Stimulated activated naive CD8-positive, alpha-beta T cell treated with anti-CD3 and anti-CD28 coated beads, Interleukin-15, Interleukin-2, amounts not matched to agents 100 ng/mL and 50 ng/mL, for 24 hours (primary cell): ENCODE measurements around the gene COL15A1.

ENCODE experiments used
- H3K27ac Mint-ChIP-seq: one replicate; pipeline ENCODE4 v1.8.0; 2021; ENCODE audit warnings: mild to moderate bottlenecking, mixed read lengths
- H3K27me3 Mint-ChIP-seq: one replicate; pipeline ENCODE4 v1.8.0; 2021; ENCODE audit warnings: mixed read lengths
- H3K36me3 Mint-ChIP-seq: one replicate; pipeline ENCODE4 v1.8.0; 2021; ENCODE audit warnings: low read depth, mixed read lengths
- H3K4me1 Mint-ChIP-seq: one replicate; pipeline ENCODE4 v1.8.0; 2021; ENCODE audit warnings: low read depth, mixed read lengths
- H3K4me3 Mint-ChIP-seq: one replicate; pipeline ENCODE4 v1.8.0; 2021; ENCODE audit warnings: mild to moderate bottlenecking, mixed read lengths
- H3K9me3 Mint-ChIP-seq: one replicate; pipeline ENCODE4 v1.8.0; 2021; ENCODE audit warnings: mixed read lengths

The COL15A1 gene

GRCh38 chr9:99073985-99074901 lies 130.5 kb downstream of the COL15A1 start:
- no peaks in the 10 kb centered on the region for H3K9me3 Mint-ChIP-seq
- H3K27ac Mint-ChIP-seq, result no peak overlapping the region
- peaks cover 53% of the 10 kb centered on the region for H3K4me1 Mint-ChIP-seq
- H3K4me3 Mint-ChIP-seq, result no peak overlapping the region
- no peaks in the 10 kb centered on the region for H3K27me3 Mint-ChIP-seq
- no peaks in the 10 kb centered on the region for H3K36me3 Mint-ChIP-seq

GRCh38 chr9:99074902-99075245 lies 131.2 kb downstream of the COL15A1 start:
- Mint-ChIP-seq H3K4me1 (peaks cover 48% of the 10 kb centered on the region), H3K27ac (no peak overlapping the region), H3K27me3 (no peaks in the 10 kb centered on the region), H3K4me3 (no peak overlapping the region), H3K9me3 (no peaks in the 10 kb centered on the region), H3K36me3 (no peaks in the 10 kb centered on the region)

GRCh38 chr9:99075246-99075912 lies 131.7 kb downstream of the COL15A1 start:
- no peaks in the 10 kb centered on the region for H3K27me3 Mint-ChIP-seq
- H3K9me3 Mint-ChIP-seq, result no peaks in the 10 kb centered on the region
- H3K4me3 Mint-ChIP-seq, result no peak overlapping the region
- H3K27ac Mint-ChIP-seq, result no peak overlapping the region
- H3K4me1 Mint-ChIP-seq, result peaks cover 46% of the 10 kb centered on the region
- H3K36me3 Mint-ChIP-seq, result no peaks in the 10 kb centered on the region

GRCh38 chr9:99076030-99076429 lies 132.3 kb downstream of the COL15A1 start:
- no peaks in the 10 kb centered on the region for H3K36me3 Mint-ChIP-seq
- H3K27ac Mint-ChIP-seq, result peak overlapping the region; percentile 52
- H3K27me3 Mint-ChIP-seq, result no peaks in the 10 kb centered on the region
- no peaks in the 10 kb centered on the region for H3K9me3 Mint-ChIP-seq
- H3K4me3 Mint-ChIP-seq, result no peak overlapping the region
- peaks cover 40% of the 10 kb centered on the region for H3K4me1 Mint-ChIP-seq

GRCh38 chr9:99076483-99077171 lies 132.9 kb downstream of the COL15A1 start:
- H3K27ac Mint-ChIP-seq, result peak overlapping the region; percentile 52
- H3K27me3 Mint-ChIP-seq, result no peaks in the 10 kb centered on the region
- H3K4me1 Mint-ChIP-seq, result peaks cover 34% of the 10 kb centered on the region
- no peaks in the 10 kb centered on the region for H3K36me3 Mint-ChIP-seq
- no peak overlapping the region for H3K4me3 Mint-ChIP-seq
- no peaks in the 10 kb centered on the region for H3K9me3 Mint-ChIP-seq

- no peak overlapping the region for H3K4me3 Mint-ChIP-seq
- peaks cover 33% of the 10 kb centered on the region for H3K4me1 Mint-ChIP-seq
- no peaks in the 10 kb centered on the region for H3K27me3 Mint-ChIP-seq
- no peak overlapping the region for H3K27ac Mint-ChIP-seq
- no peaks in the 10 kb centered on the region for H3K36me3 Mint-ChIP-seq
- no peaks in the 10 kb centered on the region for H3K9me3 Mint-ChIP-seq
These were observed 135.0 kb downstream of the COL15A1 start for GRCh38 chr9:99078717-99079116.

- Mint-ChIP-seq H3K4me3 (no peak overlapping the region), H3K36me3 (no peaks in the 10 kb centered on the region), H3K9me3 (no peaks in the 10 kb centered on the region), H3K4me1 (peaks cover 29% of the 10 kb centered on the region), H3K27me3 (no peaks in the 10 kb centered on the region), H3K27ac (no peak overlapping the region)
These were observed 135.8 kb downstream of the COL15A1 start for GRCh38 chr9:99079542-99079941.

- Mint-ChIP-seq H3K36me3 (no peaks in the 10 kb centered on the region), H3K27me3 (no peaks in the 10 kb centered on the region), H3K9me3 (no peaks in the 10 kb centered on the region), H3K4me1 (peaks cover 11% of the 10 kb centered on the region), H3K27ac (no peak overlapping the region), H3K4me3 (no peak overlapping the region)
These were observed 139.3 kb downstream of the COL15A1 start for GRCh38 chr9:99083051-99083450.

GRCh38 chr9:99085949-99086948 lies 142.5 kb downstream of the COL15A1 start:
- Mint-ChIP-seq H3K9me3 (no peaks in the 10 kb centered on the region), H3K4me1 (peaks cover 13% of the 10 kb centered on the region), H3K36me3 (no peaks in the 10 kb centered on the region), H3K27me3 (no peaks in the 10 kb centered on the region), H3K4me3 (no peak overlapping the region), H3K27ac (no peak overlapping the region)

- Mint-ChIP-seq H3K4me1 (peaks cover 23% of the 10 kb centered on the region), H3K27me3 (no peaks in the 10 kb centered on the region), H3K36me3 (no peaks in the 10 kb centered on the region), H3K27ac (no peak overlapping the region), H3K9me3 (no peaks in the 10 kb centered on the region), H3K4me3 (no peak overlapping the region)
These were observed 143.8 kb downstream of the COL15A1 start for GRCh38 chr9:99087462-99087861.

GRCh38 chr9:99090336-99091130 lies 146.8 kb downstream of the COL15A1 start:
- Mint-ChIP-seq H3K27ac (no peak overlapping the region), H3K36me3 (no peaks in the 10 kb centered on the region), H3K4me1 (peaks cover 39% of the 10 kb centered on the region), H3K4me3 (no peak overlapping the region), H3K9me3 (no peaks in the 10 kb centered on the region), H3K27me3 (no peaks in the 10 kb centered on the region)

GRCh38 chr9:99092643-99093491 lies 149.2 kb downstream of the COL15A1 start:
- no peaks in the 10 kb centered on the region for H3K27me3 Mint-ChIP-seq
- H3K27ac Mint-ChIP-seq, result peak overlapping the region; percentile 88
- no peaks in the 10 kb centered on the region for H3K9me3 Mint-ChIP-seq
- H3K36me3 Mint-ChIP-seq, result no peaks in the 10 kb centered on the region
- peaks cover 28% of the 10 kb centered on the region for H3K4me1 Mint-ChIP-seq
- peak overlapping the region; percentile 36 for H3K4me3 Mint-ChIP-seq

- no peaks in the 10 kb centered on the region for H3K27me3 Mint-ChIP-seq
- H3K4me1 Mint-ChIP-seq, result peaks cover 28% of the 10 kb centered on the region
- peak overlapping the region; percentile 88 for H3K27ac Mint-ChIP-seq
These were observed 149.7 kb downstream of the COL15A1 start for GRCh38 chr9:99093492-99093791.

More at GRCh38 chr9:99093492-99093791, 149.7 kb downstream of the COL15A1 start:
- Mint-ChIP-seq H3K36me3 (no peaks in the 10 kb centered on the region), H3K4me3 (no peak overlapping the region), H3K9me3 (no peaks in the 10 kb centered on the region)
